Neural cell (in vitro differentiated cells): ENCODE measurements around the gene ARL14EPL. TPM values are rescaled to one million over a fixed set of nuclear protein-coding genes. Genes with fewer than 3 reads are reported as not detected.

Experiments used
- H2AFZ ChIP-seq: fragments of 200-600, 300-800 bp; sonication (generic), shearing (Covaris generic); 2 replicates; pipeline ENCODE4 v1.6.0; 2014; ENCODE audit warnings: low read depth, mild to moderate bottlenecking, antibody characterized with exemption, low read length, moderate library complexity
- H3F3A ChIP-seq: fragments of 200-600 bp; shearing (Covaris generic); 2 replicates; pipeline ENCODE4 v1.6.1; 2016; ENCODE audit warnings: mild to moderate bottlenecking, moderate library complexity, mixed read lengths, antibody characterized with exemption, low read length; ENCODE audit not compliant: insufficient read depth, poor library complexity, severe bottlenecking
- H3K27ac ChIP-seq: fragments of 200-600, 300-800 bp; sonication (generic), shearing (Covaris generic); 2 replicates; pipeline ENCODE4 v1.5.1; 2014; ENCODE audit warnings: mild to moderate bottlenecking, low read length, moderate library complexity
- H3K27me3 ChIP-seq: fragments of 300-800, 200-600 bp; sonication (generic), shearing (Covaris generic); 2 replicates; pipeline ENCODE4 v1.6.0; 2014; ENCODE audit warnings: mild to moderate bottlenecking, low read depth, low read length, moderate library complexity; ENCODE audit not compliant: insufficient read depth
- H3K36me3 ChIP-seq: fragments of 300-800, 200-600 bp; sonication (generic), shearing (Covaris generic); 2 replicates; pipeline ENCODE4 v1.5.1; 2014; ENCODE audit warnings: mild to moderate bottlenecking, antibody characterized with exemption, low read length, moderate library complexity; ENCODE audit not compliant: insufficient read depth
- H3K4me2 ChIP-seq: fragments of 300-800, 200-600 bp; sonication (generic), shearing (Covaris generic); 2 replicates; pipeline ENCODE4 v1.6.0; 2014; ENCODE audit warnings: mild to moderate bottlenecking, low read length
- H3K4me3 ChIP-seq: fragments of 300-800, 200-600 bp; sonication (generic), shearing (Covaris generic); 2 replicates; pipeline ENCODE4 v1.5.1; 2014; ENCODE audit warnings: mild to moderate bottlenecking, low read length, moderate library complexity
- H3K79me2 ChIP-seq: fragments of 200-600 bp; shearing (Covaris generic); replicated peaks from 2 replicates; pipeline ENCODE4 v1.6.0; 2014; ENCODE audit warnings: mild to moderate bottlenecking, low read length, moderate library complexity; ENCODE audit not compliant: insufficient read depth
- H3K9ac ChIP-seq: fragments of 300-800, 200-600 bp; sonication (generic), shearing (Covaris generic); 2 replicates; pipeline ENCODE4 v1.6.1; 2016; ENCODE audit warnings: mild to moderate bottlenecking, low read length, mixed read lengths
- H3K9me2 ChIP-seq: fragments of 200-600 bp; shearing (Covaris generic); 2 replicates; pipeline ENCODE4 v1.6.1; 2016; ENCODE audit warnings: mild to moderate bottlenecking, low read length, mixed read lengths; ENCODE audit not compliant: insufficient read depth
- H3K9me3 ChIP-seq: fragments of 200-600, 300-800 bp; sonication (generic), shearing (Covaris generic); 2 replicates; pipeline ENCODE4 v1.6.1; 2016; ENCODE audit warnings: mild to moderate bottlenecking, mixed run types, low read length, moderate library complexity, mixed read lengths
- H4K20me1 ChIP-seq: fragments of 200-600 bp; shearing (Covaris generic); 2 replicates; pipeline ENCODE4 v1.6.1; 2016; ENCODE audit warnings: mild to moderate bottlenecking, mixed run types; ENCODE audit not compliant: insufficient read depth
- CTCF ChIP-seq: fragments of 450-650 bp; IDR thresholded peaks from 2 replicates; pipeline ENCODE4 v1.5.1; 2014; ENCODE audit warnings: antibody characterized with exemption, mild to moderate bottlenecking, moderate library complexity; ENCODE audit not compliant: poor library complexity, severe bottlenecking
- EP300 ChIP-seq: fragments of 450-650 bp; conservative IDR thresholded peaks from 2 replicates; pipeline ENCODE4 v1.6.1; 2014; ENCODE audit warnings: antibody characterized with exemption, mild to moderate bottlenecking, moderate library complexity; ENCODE audit not compliant: poor library complexity, severe bottlenecking
- EZH2 ChIP-seq: fragments of 200-600, 300-800 bp; shearing (Covaris generic), sonication (generic); IDR thresholded peaks from 2 replicates; pipeline ENCODE4 v1.6.1; 2014; ENCODE audit warnings: antibody characterized with exemption, low read length, borderline replicate concordance, mild to moderate bottlenecking; ENCODE audit not compliant: insufficient read depth, poor library complexity, severe bottlenecking
- MXI1 ChIP-seq: fragments of 450-650 bp; conservative IDR thresholded peaks from 2 replicates; pipeline ENCODE4 v1.6.1; 2014; ENCODE audit warnings: antibody characterized with exemption, mild to moderate bottlenecking; ENCODE audit not compliant: poor library complexity, severe bottlenecking
- POLR2AphosphoS5 ChIP-seq: IDR thresholded peaks from 2 replicates; pipeline ENCODE4 v1.6.1; 2012
- RAD21 ChIP-seq: fragments of 450-650 bp; conservative IDR thresholded peaks from 2 replicates; pipeline ENCODE4 v1.6.1; 2014; ENCODE audit warnings: antibody characterized with exemption, mild to moderate bottlenecking, moderate library complexity
- REST ChIP-seq: IDR thresholded peaks from 2 replicates; pipeline ENCODE4 v1.6.1; 2012; ENCODE audit warnings: borderline replicate concordance
- SMC3 ChIP-seq: fragments of 450-650 bp; conservative IDR thresholded peaks from 2 replicates; pipeline ENCODE4 v1.6.1; 2014; ENCODE audit warnings: antibody characterized with exemption, mild to moderate bottlenecking, moderate library complexity; ENCODE audit not compliant: poor library complexity
- TAF1 ChIP-seq: IDR thresholded peaks from 2 replicates; pipeline ENCODE4 v1.6.1; 2012; ENCODE audit warnings: low read depth
- polyA plus RNA-seq: library from polyadenylated mRNA; depleted of rRNA; stranded (reverse); fragments of >200 nt; gene quantifications from 2 replicates; pipeline ENCODE4 v1.2.3, GENCODE V29; 2014

ARL14EPL gene
- polyA plus RNA-seq, 1 donor from 2014 or later, result 0.24 TPM

- H3K4me3 ChIP-seq, result no peak overlapping the region
- H3K36me3 ChIP-seq, result peaks cover 2% of the 10 kb centered on the region
- no peak overlapping the region for H3K4me2 ChIP-seq
- TF ChIP-seq TAF1 (no peak), RAD21 (no peak), POLR2AphosphoS5 (no peak), CTCF (no peak), MXI1 (no peak), REST (no peak), EP300 (no peak), SMC3 (no peak), EZH2 (no peak)
- H3K9ac ChIP-seq, result no peak overlapping the region
- no peaks in the 10 kb centered on the region for H3K9me2 ChIP-seq
- H3K9me3 ChIP-seq, result no peaks in the 10 kb centered on the region
- peaks cover 8% of the 10 kb centered on the region for H3K79me2 ChIP-seq
- no peaks in the 10 kb centered on the region for H4K20me1 ChIP-seq
- H3K27ac ChIP-seq, result no peak overlapping the region
- H2AFZ ChIP-seq, result no peak overlapping the region
- H3K27me3 ChIP-seq, result no peaks in the 10 kb centered on the region
- H3F3A ChIP-seq, result peaks cover 3% of the 10 kb centered on the region
Observed at GRCh38 chr5:116088062-116088461, 55.8 kb downstream of the ARL14EPL start.

- Histone ChIP-seq H3K36me3 (peaks cover 4% of the 10 kb centered on the region), H3K9me2 (no peaks in the 10 kb centered on the region), H3K79me2 (peaks cover 8% of the 10 kb centered on the region), H4K20me1 (no peaks in the 10 kb centered on the region), H3K9me3 (no peaks in the 10 kb centered on the region), H3K4me3 (no peak overlapping the region), H3K27ac (no peak overlapping the region), H3K4me2 (no peak overlapping the region), H3K9ac (no peak overlapping the region), H3F3A (peaks cover 3% of the 10 kb centered on the region), H3K27me3 (no peaks in the 10 kb centered on the region), H2AFZ (no peak overlapping the region)
- TF ChIP-seq EZH2, result no peak
- TF ChIP-seq REST, result no peak
- TF ChIP-seq SMC3, result no peak
- TF ChIP-seq POLR2AphosphoS5, result no peak
- TF ChIP-seq TAF1, result no peak
- no peak for TF ChIP-seq CTCF
- no peak for TF ChIP-seq EP300
- TF ChIP-seq MXI1, result no peak
- no peak for TF ChIP-seq RAD21
Observed at GRCh38 chr5:116090302-116090701, 58.0 kb downstream of the ARL14EPL start.
